Spleen (tissue), 7 donors: ENCODE data around the gene DRAXIN.

Experiments
- CTCF ChIP-seq, 11 experiments: fragments of 200-600 bp in 7 of 11; fragments of 450-650 bp in 4 of 11; sonication (generic) in 4 of 11; IDR thresholded peaks in 8 of 11; conservative IDR thresholded peaks in 3 of 11; 1 replicate in 7 of 11; 2 replicates in 4 of 11; pipeline versions ENCODE4 v1.4.0 to v1.8.0; 2016 to 2021; ENCODE audit warnings: antibody characterized with exemption in 11 of 11, inconsistent platforms in 4 of 11, mild to moderate bottlenecking in 1 of 11
- POLR2A ChIP-seq, 3 donors: fragments of 450-650 bp; IDR thresholded peaks; one replicate each; pipeline ENCODE4 v1.5.1; 2017; ENCODE audit warnings: antibody characterized with exemption in 3 of 3, mild to moderate bottlenecking in 1 of 3
- POLR2AphosphoS5 ChIP-seq, 3 donors: sonication (generic); formaldehyde crosslinking; IDR thresholded peaks; one replicate each; pipeline ENCODE4 v1.5.1; 2017; ENCODE audit warnings: antibody characterized with exemption in 3 of 3
- donor health status: DM: no; HTN: no; CAD: no; lungs with moderate emphysema.
- donor health status: DM: no; HTN: no; CAD: no.
- donor health status: DM: no; HTN: no; CAD: no.

- TF ChIP-seq CTCF (IDR thresholded peaks at IDR 0.05 in 8 of 11, conservative IDR thresholded peaks at IDR 0.05 in 3 of 11) (no peak), POLR2AphosphoS5 (IDR thresholded peaks at IDR 0.05) (peak in 2 of 3 donors; percentile 23 to 62), POLR2A (IDR thresholded peaks at IDR 0.05) (no peak)
Measured at GRCh38 chr1:11752359-11753088, 61.0 kb downstream of the DRAXIN start.
